ENCODE measurements around the gene C1QTNF9B.

The C1QTNF9B gene

DNA sequence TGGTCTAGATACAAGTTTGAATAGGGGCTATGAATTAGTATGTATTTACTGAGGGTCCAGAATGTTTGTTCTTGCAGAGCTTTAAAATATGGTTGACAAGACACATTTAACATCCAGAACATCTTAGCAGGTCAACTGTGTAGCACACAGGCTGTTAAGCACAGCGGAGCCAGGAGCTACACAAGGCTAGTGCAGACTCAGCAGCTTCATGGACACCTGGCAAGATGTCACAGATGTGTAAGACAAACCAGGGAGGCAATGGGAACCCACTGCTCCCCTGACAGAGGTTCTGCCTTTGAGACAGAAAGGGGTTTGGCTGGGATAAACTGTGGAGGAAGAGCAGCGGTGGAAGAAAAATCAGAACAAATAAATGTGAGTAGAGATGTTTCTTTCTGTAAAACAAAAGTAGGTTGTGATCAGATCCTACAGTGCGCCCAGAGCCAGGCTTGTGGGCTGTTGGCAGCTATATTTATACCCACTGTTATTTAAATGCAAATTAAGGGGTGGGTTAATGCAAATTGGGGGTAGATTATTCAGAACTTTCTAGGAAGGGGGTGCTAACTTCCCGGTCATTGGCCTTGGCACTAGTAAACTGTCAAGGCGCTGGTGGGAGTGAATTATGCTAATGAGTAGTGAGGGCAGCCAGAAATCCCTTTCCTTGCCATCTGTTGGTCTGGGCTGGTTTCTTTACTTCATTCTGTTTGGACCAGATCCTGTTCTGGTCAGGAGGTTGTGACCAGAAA lies 41.1 kb downstream of the C1QTNF9B start:
- no peak for DNase-seq

GRCh38 chr13:23855360-23855759 lies 41.9 kb downstream of the C1QTNF9B start:
- no peak for DNase-seq

DNA sequence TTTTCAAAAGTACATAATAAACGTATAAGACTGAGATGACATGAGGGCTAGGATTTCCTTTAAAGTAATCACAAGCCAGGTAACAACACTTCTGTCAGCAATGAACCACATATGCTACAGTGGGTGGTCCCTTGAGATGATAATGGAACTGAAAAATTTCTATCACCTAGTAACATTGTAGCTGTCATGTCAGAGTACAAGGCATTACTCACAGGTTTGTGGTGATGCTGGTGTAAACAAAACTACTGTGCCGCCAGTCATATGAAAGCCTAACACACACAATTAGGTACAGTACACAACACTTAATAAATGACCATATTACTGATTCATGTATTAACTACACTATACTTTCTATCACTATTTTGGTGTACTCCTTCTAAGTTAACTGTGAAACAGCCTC lies 45.0 kb downstream of the C1QTNF9B start:
- no peak for DNase-seq

DNA sequence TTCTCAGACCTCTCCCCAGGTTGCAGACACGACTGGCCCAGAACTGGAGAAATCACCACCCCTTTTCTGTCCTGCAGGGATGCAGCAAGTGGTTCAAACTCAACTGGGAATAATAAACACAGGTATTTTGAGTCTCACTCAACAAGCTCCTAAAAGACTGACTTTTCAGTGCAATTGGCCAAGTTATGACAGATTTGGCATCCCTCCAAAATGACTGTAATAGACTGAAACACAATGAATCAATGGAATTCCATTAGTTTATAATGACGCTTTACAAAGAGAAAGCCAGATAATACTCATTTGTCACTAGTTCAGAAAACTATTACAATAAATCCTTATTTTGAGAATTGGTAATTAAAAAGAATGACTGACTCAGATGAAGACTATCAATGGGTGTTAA lies 46.2 kb downstream of the C1QTNF9B start:
- DNase-seq, result no peak

- DNase-seq, result no peak
These were observed 47.2 kb downstream of the C1QTNF9B start for GRCh38 chr13:23850134-23850533.

- DNase-seq, result no peak
These were observed 47.6 kb downstream of the C1QTNF9B start for GRCh38 chr13:23849670-23850069.

DNA sequence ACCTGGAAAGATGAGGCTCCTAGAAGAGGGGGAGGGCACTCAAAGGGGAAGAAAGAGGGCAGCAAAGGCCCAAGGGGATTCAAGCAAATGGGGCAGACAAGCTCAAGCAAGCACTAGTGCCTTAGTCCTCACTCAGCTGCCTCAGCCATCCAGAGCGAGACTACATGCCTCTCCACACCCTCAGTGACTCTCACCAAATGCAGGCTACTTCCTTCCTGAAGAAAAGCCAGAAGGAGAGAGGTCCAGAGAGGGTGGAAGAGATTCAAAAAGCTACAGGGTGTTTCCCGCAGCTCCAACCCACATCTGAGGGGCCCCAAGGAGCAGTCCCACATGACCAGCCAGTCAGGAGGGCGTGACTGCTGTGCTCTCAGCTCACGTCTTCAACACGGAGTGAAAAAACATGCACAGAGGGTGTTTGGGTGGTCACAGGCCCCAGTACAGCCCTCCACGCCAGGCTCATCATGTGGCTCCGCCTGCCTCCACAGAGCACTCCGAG lies 48.6 kb downstream of the C1QTNF9B start:
- no peak for DNase-seq

DNA sequence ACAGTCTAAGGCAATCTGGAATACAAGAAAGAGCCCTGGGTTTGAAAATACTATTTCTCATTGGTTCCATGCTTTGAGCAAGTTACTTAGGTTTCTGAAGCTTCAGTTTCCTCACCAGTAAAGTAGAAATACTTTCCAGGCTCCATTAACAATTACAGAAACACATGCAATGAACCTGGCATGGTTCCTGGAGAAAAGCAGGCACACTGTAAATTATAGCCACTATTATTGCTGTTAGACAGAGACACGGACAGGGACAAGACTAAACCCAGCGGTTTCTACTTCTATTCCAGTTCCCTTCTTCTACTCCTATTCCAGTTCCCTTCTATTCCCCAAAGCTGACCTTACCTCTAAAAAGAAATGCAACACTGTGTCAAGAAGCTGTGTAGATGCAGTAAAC lies 49.3 kb downstream of the C1QTNF9B start:
- no peak for DNase-seq

DNA sequence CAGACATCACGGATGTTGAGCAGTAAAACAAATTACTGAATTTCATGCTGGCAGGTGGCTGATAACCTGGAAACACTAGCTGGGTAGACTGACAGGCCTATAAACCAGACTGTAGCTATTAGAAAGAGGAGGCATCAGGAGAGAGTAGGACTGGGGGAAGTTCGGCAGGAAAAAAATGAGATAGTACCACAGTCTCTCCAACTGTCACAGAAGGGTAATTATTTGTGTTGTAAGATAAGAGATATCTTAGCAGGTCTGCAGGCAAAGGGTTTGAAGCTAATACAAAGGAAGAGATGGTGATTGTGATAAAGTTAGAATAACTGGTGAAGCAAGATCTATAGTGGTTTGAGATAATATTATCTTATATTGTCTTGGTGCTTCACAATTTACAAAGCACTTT lies 49.8 kb downstream of the C1QTNF9B start:
- DNase-seq, result no peak

GRCh38 chr13:23845105-23845725 lies 52.1 kb downstream of the C1QTNF9B start:
- DNase-seq, result no peak

GRCh38 chr13:23844132-23844531 lies 53.2 kb downstream of the C1QTNF9B start:
- no peak for DNase-seq

- no peak for DNase-seq
These were observed 53.9 kb downstream of the C1QTNF9B start for GRCh38 chr13:23843436-23843835.

DNA sequence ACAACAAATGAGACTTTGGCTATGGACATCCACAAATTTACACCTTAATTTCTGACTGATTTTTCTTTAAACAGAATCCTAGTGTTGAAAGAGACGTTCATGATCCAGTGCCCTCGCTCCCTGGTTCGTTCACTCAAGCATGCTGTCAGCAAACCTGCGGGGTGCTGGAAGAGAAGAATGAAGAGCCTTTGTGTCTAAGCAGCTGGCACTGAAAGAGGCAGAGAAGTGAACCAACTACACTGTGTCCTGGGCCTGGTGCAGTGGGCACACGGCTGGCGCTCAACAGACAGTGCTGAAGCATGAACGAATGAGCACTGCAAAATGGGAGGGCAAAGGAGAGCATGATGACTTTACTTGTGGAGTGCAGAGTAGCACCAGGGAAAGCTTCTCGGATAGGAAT lies 54.9 kb downstream of the C1QTNF9B start:
- DNase-seq, result no peak

Data from CD4-positive, alpha-beta T cell treated with Interleukin-4 for 4 hours (primary cell).